GM13977 (cell line): Measurements from ENCODE around the gene CDC20B.

Experiments
- DNase-seq: peaks from one replicate; pipeline ENCODE4 v3.0.0; 2012; ENCODE audit warnings: low spot score
- CTCF ChIP-seq: IDR thresholded peaks from 2 replicates; pipeline ENCODE4 v1.5.1; 2012; ENCODE audit warnings: mild to moderate bottlenecking, control low read depth; ENCODE audit not compliant: insufficient read depth; ENCODE audit errors: extremely low read depth, missing control alignments
- in situ Hi-C: fragments of 300-500 bp; cut with MboI; formaldehyde crosslinking; loops from one replicate; pipeline ENCODE4 v1.12.0; 2022; ENCODE audit warnings: low sequenced_read_pairs, low pct_unique_long_range_greater_than_20kb, mixed read lengths, inconsistent platforms; ENCODE audit not compliant: unreplicated experiment

CDC20B gene

GRCh38 chr5:55063899-55064298, 109.1 kb downstream of the CDC20B start:
- TF ChIP-seq CTCF: no peak
- in situ Hi-C loops: no loop called here
- DNase-seq: no peak

GRCh38 chr5:55063220-55063863, 109.6 kb downstream of the CDC20B start:
- no peak for DNase-seq
- no peak for TF ChIP-seq CTCF
- in situ Hi-C loops: no loop called here
